Right lobe of liver (tissue), 4 donors: ENCODE results near the gene OR2T11.

Experiments used
- POLR2A ChIP-seq: fragments of 450-650 bp; IDR thresholded peaks from one replicate; pipeline ENCODE4 v1.6.1; 2017; ENCODE audit warnings: antibody characterized with exemption, mild to moderate bottlenecking
- TF ChIP-seq, protein P1 (sequence below), 4 donors: fragments of 200-600 bp in 3 of 4; fragments of 450-650 bp in 1 of 4; IDR thresholded peaks; one replicate each; pipeline versions ENCODE4 v1.5.1 to v1.8.0; 2016 to 2022; ENCODE audit warnings: antibody characterized with exemption in 4 of 4, mild to moderate bottlenecking in 2 of 4
- donor health status: DM: no; HTN: no; CAD: no.
- donor health status: DM: no; HTN: no; CAD: no.
- donor health status: DM: no; HTN: yes; CAD: no.

DNA sequence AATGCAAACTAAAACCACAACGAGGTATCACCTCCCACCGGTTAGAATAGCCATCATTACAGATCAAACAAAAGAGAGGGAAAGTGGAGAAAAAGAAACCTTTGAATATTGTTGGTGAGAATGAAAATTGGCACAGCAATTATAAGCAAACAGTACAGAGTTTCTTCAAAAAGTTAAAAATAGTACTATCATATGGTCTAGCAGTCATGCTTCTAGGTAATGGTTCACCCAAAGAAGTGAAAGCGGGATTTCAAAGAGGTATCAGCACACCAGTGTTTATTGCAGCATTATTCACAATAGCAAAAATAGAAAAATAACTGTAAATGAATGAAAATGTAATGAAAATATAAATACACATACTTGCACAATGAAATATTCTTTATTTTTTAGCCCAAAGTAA, 45.6 kb downstream of the OR2T11 start:
- TF ChIP-seq, protein P1, sequence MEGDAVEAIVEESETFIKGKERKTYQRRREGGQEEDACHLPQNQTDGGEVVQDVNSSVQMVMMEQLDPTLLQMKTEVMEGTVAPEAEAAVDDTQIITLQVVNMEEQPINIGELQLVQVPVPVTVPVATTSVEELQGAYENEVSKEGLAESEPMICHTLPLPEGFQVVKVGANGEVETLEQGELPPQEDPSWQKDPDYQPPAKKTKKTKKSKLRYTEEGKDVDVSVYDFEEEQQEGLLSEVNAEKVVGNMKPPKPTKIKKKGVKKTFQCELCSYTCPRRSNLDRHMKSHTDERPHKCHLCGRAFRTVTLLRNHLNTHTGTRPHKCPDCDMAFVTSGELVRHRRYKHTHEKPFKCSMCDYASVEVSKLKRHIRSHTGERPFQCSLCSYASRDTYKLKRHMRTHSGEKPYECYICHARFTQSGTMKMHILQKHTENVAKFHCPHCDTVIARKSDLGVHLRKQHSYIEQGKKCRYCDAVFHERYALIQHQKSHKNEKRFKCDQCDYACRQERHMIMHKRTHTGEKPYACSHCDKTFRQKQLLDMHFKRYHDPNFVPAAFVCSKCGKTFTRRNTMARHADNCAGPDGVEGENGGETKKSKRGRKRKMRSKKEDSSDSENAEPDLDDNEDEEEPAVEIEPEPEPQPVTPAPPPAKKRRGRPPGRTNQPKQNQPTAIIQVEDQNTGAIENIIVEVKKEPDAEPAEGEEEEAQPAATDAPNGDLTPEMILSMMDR (IDR thresholded peaks at IDR 0.05): no peak
- no peak for TF ChIP-seq POLR2A
